ENCODE measurements around the gene CLIC6. TPM values are rescaled to one million over a fixed set of nuclear protein-coding genes. Genes with fewer than 3 reads are reported as not detected.

Gene CLIC6
- total and polyA plus RNA-seq, 2 of the 8 experiments (the other 6 are each of a cell fraction or from before 2014, with no cell fraction given): 0.42 to 1.3 TPM

DNA sequence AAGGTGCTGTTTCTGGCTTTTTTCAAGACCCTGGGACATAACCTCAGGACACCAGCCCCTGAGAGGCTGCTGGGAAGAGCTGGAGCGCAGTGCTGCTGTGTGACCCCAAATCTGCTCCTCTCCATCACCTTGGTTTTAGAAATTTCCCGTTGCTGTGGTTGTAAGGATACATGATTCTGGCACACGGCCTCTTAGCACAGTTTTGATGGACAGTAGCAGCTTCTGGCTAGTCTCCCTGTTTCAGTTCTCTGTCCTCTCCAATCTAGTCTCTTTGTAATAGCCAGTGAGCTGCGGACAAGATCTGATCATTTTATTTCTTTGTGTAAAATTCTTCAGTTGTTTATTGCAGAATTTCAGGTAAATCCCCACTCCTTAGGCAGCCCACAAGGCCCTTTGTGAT, 3.1 kb downstream of the CLIC6 start:
- H3K23me2 ChIP-seq (ENCODE audit: low read depth, low read length): peaks cover 16% of the 10 kb centered on the region; the same call in 1 of the 2 replicates
- H3K9me3 ChIP-seq (ENCODE audit: insufficient read depth in 2 of 2, low read depth in 1 of 2, low read length in 1 of 2): no peaks in the 10 kb centered on the region
- no peak overlapping the region for H2AFZ ChIP-seq (ENCODE audit: low read length)
- FAIRE-seq: no peak
- 89% methylated on average over 4 of the region's 4 CpGs; no CpG with 5 or more reads in 1 of the 2 experiments for WGBS, 2 experiments (ENCODE audit: extremely low coverage in 1 of 2, insufficient coverage in 1 of 2, insufficient read length in 1 of 2, insufficient replicate concordance in 2 of 2, low coverage in 1 of 2, low lambda C conversion rate in 2 of 2, missing lambda C conversion rate in 1 of 2)
- no peak overlapping the region for H2BK15ac ChIP-seq (ENCODE audit: low read length)
- TF ChIP-seq EGR1 (IDR thresholded peaks at IDR 0.05; ENCODE audit: borderline replicate concordance, low read depth, low read length) (no peak), SIX5 (IDR thresholded peaks at IDR 0.05; ENCODE audit: low read depth, low read length) (no peak), GTF2F1 (IDR thresholded peaks at IDR 0.05; ENCODE audit: borderline replicate concordance, low read depth, low read length) (no peak), RBBP5 (IDR thresholded peaks at IDR 0.05; ENCODE audit: borderline replicate concordance, low read depth, low read length) (no peak), CBX5 (IDR thresholded peaks at IDR 0.05; ENCODE audit: low read depth, low read length) (no peak), SIN3A (conservative IDR thresholded peaks at IDR 0.05 in 1 of 2, IDR thresholded peaks at IDR 0.05 in 1 of 2; ENCODE audit: low read depth in 1 of 2, low read length in 2 of 2) (no peak), SP1 (IDR thresholded peaks at IDR 0.05; ENCODE audit: low read depth, low read length) (no peak), RXRA (IDR thresholded peaks at IDR 0.05; ENCODE audit: insufficient read depth, low read depth, low read length) (no peak), HDAC6 (IDR thresholded peaks at IDR 0.05; ENCODE audit: low read depth, low read length) (no peak), SP4 (IDR thresholded peaks at IDR 0.05; ENCODE audit: low read length) (no peak)
- no peak overlapping the region for H3K18ac ChIP-seq (ENCODE audit: extremely low read depth, low read length)
- ChIA-PET POLR2A (ENCODE audit: partially characterized antibody) (no interaction called here), CTCF (ENCODE audit: partially characterized antibody) (interaction anchor here (0.6 to 2.6 kb wide), 4 partner anchors 22 to 41 kb away, joined by 3 to 6 read pairs (median 4); no protein-coding TSS in a partner anchor)
- H3K36me3 ChIP-seq (ENCODE audit: control insufficient read depth in 2 of 4, insufficient read depth in 4 of 4, low read length in 3 of 4): no peaks in the 10 kb centered on the region
- H2AK5ac ChIP-seq (ENCODE audit: low read depth, low read length): no peak overlapping the region
- no peak overlapping the region for H2BK12ac ChIP-seq (ENCODE audit: low read depth, low read length)
- H4K5ac ChIP-seq (ENCODE audit: insufficient read length, low read depth, low read length): no peak overlapping the region
- no peak overlapping the region for H3K4ac ChIP-seq (replicated peaks; ENCODE audit: insufficient read length, low read depth, low read length)
- H3K9ac ChIP-seq (replicated peaks in 1 of 4; ENCODE audit: extremely low read depth in 1 of 4, low read depth in 3 of 4, low read length in 3 of 4): no peak overlapping the region
- no peak overlapping the region; a peak in 1 of 4 replicates for H3K4me2 ChIP-seq (ENCODE audit: insufficient read depth in 1 of 2, low read depth in 2 of 2, low read length in 2 of 2)
- H4K91ac ChIP-seq (replicated peaks; ENCODE audit: insufficient read length, low read length): no peak overlapping the region
- H2BK120ac ChIP-seq (replicated peaks; ENCODE audit: low read depth, low read length): no peak overlapping the region
- H3K14ac ChIP-seq (ENCODE audit: insufficient read length): no peak overlapping the region
- no peak overlapping the region for H3K23ac ChIP-seq (ENCODE audit: insufficient read length)
- no peaks in the 10 kb centered on the region for H3K79me2 ChIP-seq (ENCODE audit: control insufficient read depth in 1 of 2, insufficient read depth in 2 of 2, low read length in 2 of 2)
- H2BK20ac ChIP-seq (ENCODE audit: low read length): no peak overlapping the region
- no peaks in the 10 kb centered on the region for H4K20me1 ChIP-seq (replicated peaks in 1 of 2; ENCODE audit: control insufficient read depth in 1 of 2, insufficient read depth in 2 of 2, low read length in 2 of 2)
- H3K56ac ChIP-seq (replicated peaks; ENCODE audit: insufficient read length, low read depth, low read length): no peak overlapping the region
- no peaks in the 10 kb centered on the region for H3K79me1 ChIP-seq (ENCODE audit: low read depth, low read length)
- no peak overlapping the region for H3K27ac ChIP-seq (ENCODE audit: low read depth, low read length)
- no peak overlapping the region for H4K8ac ChIP-seq (ENCODE audit: extremely low read depth, insufficient read depth, low read length)
- H2BK5ac ChIP-seq (ENCODE audit: low read depth, low read length): no peak overlapping the region
- H3K4me3 ChIP-seq (ENCODE audit: extremely low read depth in 1 of 4, insufficient read depth in 2 of 4, low read depth in 3 of 4, low read length in 4 of 4): no peak overlapping the region
- no peak for DNase-seq (ENCODE audit: low read depth in 1 of 2, low spot score in 2 of 2)
- H3K4me1 ChIP-seq (replicated peaks in 1 of 4; ENCODE audit: control insufficient read depth in 3 of 4, insufficient read depth in 4 of 4, low read length in 3 of 4): peaks cover 0 to 13% (median 3%) of the 10 kb centered on the region in 4 experiments; a peak in 5 of 7 replicates
- H3K27me3 ChIP-seq (replicated peaks in 1 of 4; ENCODE audit: control insufficient read depth in 3 of 4, extremely low read depth in 1 of 4, insufficient read depth in 3 of 4, low read length in 3 of 4): peaks cover 22 to 50% (median 40%) of the 10 kb centered on the region in 4 experiments
